Peyer's patch (tissue), 4 donors: ENCODE measurements around the gene GABBR2. TPM values are rescaled to one million over a fixed set of nuclear protein-coding genes. Genes with fewer than 3 reads are reported as not detected.

Source experiments
- DNase-seq, 3 donors: peaks; one replicate each; pipeline ENCODE4 v3.0.0-alpha.2; 2017 to 2019
- H3K27ac ChIP-seq, 4 donors: fragments of 200-600 bp; sonication (generic); one replicate each; pipeline ENCODE4 v1.5.1; 2016 to 2019
- H3K27me3 ChIP-seq, 2 donors: fragments of 200-600 bp; sonication (generic); one replicate each; pipeline ENCODE4 v1.5.1; 2019
- H3K36me3 ChIP-seq, 3 donors: fragments of 200-600 bp; sonication (generic); one replicate each; pipeline ENCODE4 v1.5.1; 2016 to 2019
- H3K4me1 ChIP-seq, 4 donors: fragments of 200-600 bp; sonication (generic); one replicate each; pipeline ENCODE4 v1.5.1; 2016 to 2019
- H3K4me3 ChIP-seq, 4 donors: fragments of 200-600 bp; sonication (generic); 1 replicate in 3 of 4; 2 replicates in 1 of 4; pipeline ENCODE4 v1.5.1; 2016 to 2019; ENCODE audit warnings: mild to moderate bottlenecking in 1 of 4
- H3K9me3 ChIP-seq, 4 donors: fragments of 200-600 bp; sonication (generic); one replicate each; pipeline ENCODE4 v1.5.1; 2016 to 2019; ENCODE audit warnings: mild to moderate bottlenecking in 1 of 4
- POLR2A ChIP-seq, 2 donors: fragments of 450-650 bp; IDR thresholded peaks; one replicate each; pipeline ENCODE4 v1.5.1; 2017; ENCODE audit warnings: antibody characterized with exemption in 2 of 2, mild to moderate bottlenecking in 2 of 2, moderate library complexity in 2 of 2
- total RNA-seq, 4 donors: library from RNA; depleted of rRNA; stranded (reverse); fragments of >200 nt; gene quantifications; one replicate each; pipeline ENCODE4 v1.1.0, GENCODE V29; 2016
- TF ChIP-seq, protein P1 (sequence below), 6 experiments: fragments of 450-650 bp in 4 of 6; fragments of 200-600 bp in 2 of 6; sonication (generic) in 1 of 6; IDR thresholded peaks; one replicate each; pipeline ENCODE4 v1.5.1; 2017 to 2019; ENCODE audit warnings: antibody characterized with exemption in 6 of 6, mild to moderate bottlenecking in 3 of 6, moderate library complexity in 1 of 6

The GABBR2 gene
- total RNA-seq, 4 donors from 2014 or later, result not detected

DNA sequence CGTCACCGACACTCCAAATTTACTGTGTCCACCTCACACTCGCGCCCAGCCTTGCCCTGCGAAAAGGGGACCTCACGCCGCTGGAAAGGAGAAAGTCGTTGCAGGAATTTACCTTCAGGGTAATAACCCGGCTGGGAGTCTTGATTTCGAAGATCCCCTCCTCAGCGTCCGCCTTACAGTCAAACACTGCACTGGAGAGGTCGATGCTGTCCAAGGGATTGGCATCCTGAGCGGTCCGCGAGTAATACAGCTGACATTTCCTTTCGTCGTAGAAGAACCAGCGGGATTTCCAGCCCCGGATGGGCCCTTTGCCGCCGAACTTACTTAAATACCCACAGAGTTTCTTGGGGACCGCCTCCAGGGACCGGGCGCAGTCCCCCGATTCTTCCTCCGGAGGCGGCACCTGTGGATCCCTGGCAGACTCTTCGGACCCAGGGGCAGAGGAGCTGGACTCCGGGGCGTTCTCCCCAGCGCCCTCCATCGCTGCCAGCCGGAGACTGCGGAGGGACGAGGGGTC is 453.6 kb downstream of the GABBR2 start:
- no peaks in the 10 kb centered on the region for H3K9me3 ChIP-seq
- H3K36me3 ChIP-seq, result peaks cover 0 to 7% (median 0%) of the 10 kb centered on the region in 3 donors
- peak overlapping the region; percentile 74 to 87 (median 80) for H3K4me3 ChIP-seq
- TF ChIP-seq, protein P1, sequence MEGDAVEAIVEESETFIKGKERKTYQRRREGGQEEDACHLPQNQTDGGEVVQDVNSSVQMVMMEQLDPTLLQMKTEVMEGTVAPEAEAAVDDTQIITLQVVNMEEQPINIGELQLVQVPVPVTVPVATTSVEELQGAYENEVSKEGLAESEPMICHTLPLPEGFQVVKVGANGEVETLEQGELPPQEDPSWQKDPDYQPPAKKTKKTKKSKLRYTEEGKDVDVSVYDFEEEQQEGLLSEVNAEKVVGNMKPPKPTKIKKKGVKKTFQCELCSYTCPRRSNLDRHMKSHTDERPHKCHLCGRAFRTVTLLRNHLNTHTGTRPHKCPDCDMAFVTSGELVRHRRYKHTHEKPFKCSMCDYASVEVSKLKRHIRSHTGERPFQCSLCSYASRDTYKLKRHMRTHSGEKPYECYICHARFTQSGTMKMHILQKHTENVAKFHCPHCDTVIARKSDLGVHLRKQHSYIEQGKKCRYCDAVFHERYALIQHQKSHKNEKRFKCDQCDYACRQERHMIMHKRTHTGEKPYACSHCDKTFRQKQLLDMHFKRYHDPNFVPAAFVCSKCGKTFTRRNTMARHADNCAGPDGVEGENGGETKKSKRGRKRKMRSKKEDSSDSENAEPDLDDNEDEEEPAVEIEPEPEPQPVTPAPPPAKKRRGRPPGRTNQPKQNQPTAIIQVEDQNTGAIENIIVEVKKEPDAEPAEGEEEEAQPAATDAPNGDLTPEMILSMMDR (IDR thresholded peaks at IDR 0.05), result no peak
- no peak for TF ChIP-seq POLR2A (IDR thresholded peaks at IDR 0.05)
- H3K4me1 ChIP-seq, result peaks cover 0 to 30% (median 2%) of the 10 kb centered on the region in 4 donors
- DNase-seq, result peak in 1 of 3 donors; percentile 34
- H3K27me3 ChIP-seq, result no peaks in the 10 kb centered on the region
- peak overlapping the region; percentile 87 to 98 (median 93) for H3K27ac ChIP-seq

DNA sequence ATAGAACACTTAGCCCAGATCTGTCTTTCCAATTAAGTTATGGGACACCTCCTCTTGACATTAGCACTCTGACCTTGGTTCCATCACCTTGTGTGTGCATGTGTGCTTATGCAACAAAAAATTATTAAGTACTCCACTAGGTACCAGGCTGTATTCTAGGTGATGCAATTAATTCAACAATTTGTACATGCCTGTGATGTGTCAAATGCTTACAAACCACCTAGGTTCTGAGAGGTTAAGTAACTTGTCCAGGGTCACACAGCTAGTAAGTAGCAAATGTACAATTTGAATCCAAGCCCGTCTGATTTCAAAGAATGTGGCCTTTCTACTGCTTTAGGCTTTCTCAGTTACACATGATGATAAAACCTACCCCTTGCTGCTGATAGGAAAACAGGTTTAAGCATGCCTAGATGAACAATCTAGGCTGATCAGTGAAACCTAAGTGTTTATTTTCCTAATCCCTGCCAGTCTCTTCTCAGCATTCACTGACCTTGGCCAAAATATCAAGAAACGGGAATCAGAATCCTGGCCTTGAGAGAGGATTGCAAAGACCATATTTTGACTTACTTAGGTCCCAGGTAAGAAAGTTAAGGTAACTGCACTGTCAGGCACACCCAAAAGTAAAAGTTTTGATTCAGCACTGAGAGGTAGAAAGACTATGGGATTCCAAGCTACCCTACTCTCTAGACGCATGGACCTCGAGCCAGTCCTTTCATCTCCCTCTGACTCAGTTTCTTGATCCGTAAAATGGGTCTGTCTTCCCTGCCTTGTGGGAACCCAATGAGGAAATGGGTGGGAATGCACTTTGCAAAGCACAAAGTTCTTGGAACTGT is 454.3 kb downstream of the GABBR2 start:
- peaks cover 0 to 7% (median 0%) of the 10 kb centered on the region in 3 donors for H3K36me3 ChIP-seq

DNA sequence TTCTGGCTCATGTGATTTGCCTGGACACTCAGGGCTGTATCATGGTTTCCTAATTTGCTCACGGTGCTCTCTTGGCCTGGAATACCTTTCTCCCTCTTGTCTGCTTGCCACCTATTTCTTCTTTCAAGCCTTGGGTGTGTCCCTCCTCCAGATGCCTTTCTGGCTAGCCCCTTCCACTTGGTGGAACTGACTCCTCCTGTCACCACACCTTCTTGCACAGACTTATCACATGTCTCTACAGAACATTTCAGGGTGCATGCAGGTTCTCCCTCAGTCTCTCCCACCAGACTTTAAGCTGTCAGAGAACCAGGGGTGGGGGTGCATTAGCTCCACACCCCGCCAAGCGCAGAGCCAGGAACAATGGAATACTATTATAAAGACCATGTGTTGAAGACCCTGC is 455.2 kb downstream of the GABBR2 start:
- H3K36me3 ChIP-seq, result peaks cover 0 to 7% (median 0%) of the 10 kb centered on the region in 3 donors
- TF ChIP-seq, protein P1 (IDR thresholded peaks at IDR 0.05), result no peak
- no peak for TF ChIP-seq POLR2A (IDR thresholded peaks at IDR 0.05)
- peaks cover 0 to 46% (median 4%) of the 10 kb centered on the region in 4 donors for H3K4me1 ChIP-seq
- peak overlapping the region in 2 of 4 donors; percentile 23 to 78 for H3K4me3 ChIP-seq
- H3K27me3 ChIP-seq, result no peaks in the 10 kb centered on the region
- no peaks in the 10 kb centered on the region for H3K9me3 ChIP-seq
- H3K27ac ChIP-seq, result no peak overlapping the region
- no peak for DNase-seq

More for the DNA sequence above, 454.3 kb downstream of the GABBR2 start:
- H3K4me1 ChIP-seq, result peaks cover 0 to 37% (median 2%) of the 10 kb centered on the region in 4 donors
- no peaks in the 10 kb centered on the region for H3K27me3 ChIP-seq
- no peaks in the 10 kb centered on the region for H3K9me3 ChIP-seq
- H3K4me3 ChIP-seq, result peak overlapping the region; percentile 74 to 87 (median 80)
- H3K27ac ChIP-seq, result peak overlapping the region in 2 of 4 donors; percentile 87 to 93
- DNase-seq, result no peak
- TF ChIP-seq, protein P1 (IDR thresholded peaks at IDR 0.05), result no peak
- no peak for TF ChIP-seq POLR2A (IDR thresholded peaks at IDR 0.05)

GRCh38 chr9:98251551-98251950 is 457.2 kb downstream of the GABBR2 start:
- Histone ChIP-seq H3K4me3 (no peak overlapping the region), H3K4me1 (peaks cover 0 to 44% (median 4%) of the 10 kb centered on the region in 4 donors), H3K36me3 (peaks cover 0 to 7% (median 0%) of the 10 kb centered on the region in 3 donors), H3K9me3 (no peaks in the 10 kb centered on the region), H3K27ac (no peak overlapping the region), H3K27me3 (no peaks in the 10 kb centered on the region)
- TF ChIP-seq, protein P1 (IDR thresholded peaks at IDR 0.05), result no peak
- TF ChIP-seq POLR2A (IDR thresholded peaks at IDR 0.05), result no peak
- DNase-seq, result no peak

DNA sequence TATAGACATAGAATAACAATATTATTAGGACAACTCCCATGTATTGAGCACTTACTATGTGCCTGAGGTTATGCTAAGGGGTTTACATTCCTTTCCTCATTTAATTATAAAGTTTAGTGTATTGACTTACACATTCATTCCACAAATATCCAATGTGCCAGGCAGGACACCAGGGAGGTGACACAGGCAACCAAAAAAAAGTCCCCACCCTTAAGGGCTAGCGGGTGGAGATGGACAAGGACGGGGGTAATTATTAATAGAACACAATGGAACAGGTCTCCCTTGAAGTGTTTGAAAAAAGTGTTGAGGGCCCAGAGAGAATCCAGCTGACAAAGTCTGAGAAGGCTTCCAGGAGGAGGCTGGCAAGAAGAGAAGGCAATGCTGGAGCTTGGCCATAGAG is 459.0 kb downstream of the GABBR2 start:
- Histone ChIP-seq H3K36me3 (peaks cover 0 to 7% (median 0%) of the 10 kb centered on the region in 3 donors), H3K27me3 (no peaks in the 10 kb centered on the region), H3K4me3 (no peak overlapping the region), H3K4me1 (peaks cover 0 to 44% (median 4%) of the 10 kb centered on the region in 4 donors), H3K9me3 (no peaks in the 10 kb centered on the region), H3K27ac (no peak overlapping the region)
- TF ChIP-seq POLR2A (IDR thresholded peaks at IDR 0.05), result no peak
- TF ChIP-seq, protein P1 (IDR thresholded peaks at IDR 0.05), result no peak
- DNase-seq, result no peak
